Measurements from ENCODE around the gene CTNND2.

- TF ChIP-seq SIX5 (IDR thresholded peaks at IDR 0.05; ENCODE audit: low read depth, low read length, severe bottlenecking) (no peak), CTCF (IDR thresholded peaks at IDR 0.05 in 2 of 3, conservative IDR thresholded peaks at IDR 0.05 in 1 of 3; ENCODE audit: control insufficient read depth in 2 of 3, extremely low read depth in 1 of 3, insufficient read depth in 1 of 3, low read depth in 3 of 3, low read length in 3 of 3) (no peak), STAT1 (conservative IDR thresholded peaks at IDR 0.05) (no peak), NFYA (IDR thresholded peaks at IDR 0.05; ENCODE audit: borderline replicate concordance, low read depth, low read length) (no peak), E2F4 (IDR thresholded peaks at IDR 0.05; ENCODE audit: low read depth, low read length) (no peak), RAD21 (IDR thresholded peaks at IDR 0.05; ENCODE audit: insufficient read depth, low read depth, low read length) (no peak), NKRF (conservative IDR thresholded peaks at IDR 0.05) (no peak)
These were observed 597.9 kb downstream of the CTNND2 start for GRCh38 chr5:11306365-11306764.

All from GM12878 (cell line).